Stimulated activated naive CD8-positive, alpha-beta T cell treated with anti-CD3 and anti-CD28 coated beads, Interleukin-15, amount 100 ng/mL, for 72 hours (primary cell): ENCODE results near the gene ODC1.

Experiments used
- ATAC-seq: fragments of 150-1000 bp; cut with Tn5 transposase; 2 replicates; pipeline ENCODE4 v1.10.0; 2021; ENCODE audit warnings: mild to moderate bottlenecking, moderate library complexity
- DNase-seq, 2 donors: peaks; one replicate each; pipeline ENCODE4 v3.0.0; 2021 to 2022
- H3K27ac Mint-ChIP-seq, 2 donors: one replicate each; pipeline ENCODE4 v1.8.0; 2022; ENCODE audit warnings: mild to moderate bottlenecking in 2 of 2, mixed read lengths in 2 of 2, moderate library complexity in 2 of 2
- H3K27me3 Mint-ChIP-seq: one replicate; pipeline ENCODE4 v1.8.0; 2022; ENCODE audit warnings: mixed read lengths
- H3K4me1 Mint-ChIP-seq: one replicate; pipeline ENCODE4 v1.8.0; 2022; ENCODE audit warnings: mild to moderate bottlenecking, mixed read lengths
- H3K4me3 Mint-ChIP-seq, 2 donors: one replicate each; pipeline ENCODE4 v1.8.0; 2022; ENCODE audit warnings: mild to moderate bottlenecking in 2 of 2, mixed read lengths in 2 of 2, moderate library complexity in 1 of 2
- H3K9me3 Mint-ChIP-seq, 2 donors: one replicate each; pipeline ENCODE4 v1.8.0; 2022; ENCODE audit warnings: mixed read lengths in 2 of 2

Gene ODC1

DNA sequence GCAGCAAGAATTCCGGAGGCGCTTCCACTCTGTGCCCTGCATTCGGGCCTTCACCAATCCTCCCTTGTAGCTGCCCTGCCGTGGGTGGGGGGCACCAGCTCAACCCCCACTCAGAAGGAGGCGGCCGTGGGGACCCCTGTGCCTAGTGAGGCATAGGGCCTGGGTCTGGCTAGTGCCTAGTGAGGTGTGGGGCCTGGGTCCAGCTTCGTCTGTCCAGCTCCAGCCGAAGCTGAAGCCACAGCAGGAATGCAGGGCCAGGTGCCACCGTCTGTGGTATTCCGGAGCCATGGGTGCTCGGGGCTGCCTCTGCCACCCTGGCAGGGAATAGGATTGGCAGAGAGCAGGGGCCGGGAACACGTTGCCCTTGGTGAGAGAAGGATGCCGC is 12.3 kb downstream of the ODC1 start:
- ATAC-seq = no peak
- Mint-ChIP-seq H3K4me3 (no peak overlapping the region), H3K27ac (no peak overlapping the region), H3K9me3 (no peaks in the 10 kb centered on the region), H3K4me1 (peaks cover 26% of the 10 kb centered on the region), H3K27me3 (peaks cover 28% of the 10 kb centered on the region)
- no peak for DNase-seq

DNA sequence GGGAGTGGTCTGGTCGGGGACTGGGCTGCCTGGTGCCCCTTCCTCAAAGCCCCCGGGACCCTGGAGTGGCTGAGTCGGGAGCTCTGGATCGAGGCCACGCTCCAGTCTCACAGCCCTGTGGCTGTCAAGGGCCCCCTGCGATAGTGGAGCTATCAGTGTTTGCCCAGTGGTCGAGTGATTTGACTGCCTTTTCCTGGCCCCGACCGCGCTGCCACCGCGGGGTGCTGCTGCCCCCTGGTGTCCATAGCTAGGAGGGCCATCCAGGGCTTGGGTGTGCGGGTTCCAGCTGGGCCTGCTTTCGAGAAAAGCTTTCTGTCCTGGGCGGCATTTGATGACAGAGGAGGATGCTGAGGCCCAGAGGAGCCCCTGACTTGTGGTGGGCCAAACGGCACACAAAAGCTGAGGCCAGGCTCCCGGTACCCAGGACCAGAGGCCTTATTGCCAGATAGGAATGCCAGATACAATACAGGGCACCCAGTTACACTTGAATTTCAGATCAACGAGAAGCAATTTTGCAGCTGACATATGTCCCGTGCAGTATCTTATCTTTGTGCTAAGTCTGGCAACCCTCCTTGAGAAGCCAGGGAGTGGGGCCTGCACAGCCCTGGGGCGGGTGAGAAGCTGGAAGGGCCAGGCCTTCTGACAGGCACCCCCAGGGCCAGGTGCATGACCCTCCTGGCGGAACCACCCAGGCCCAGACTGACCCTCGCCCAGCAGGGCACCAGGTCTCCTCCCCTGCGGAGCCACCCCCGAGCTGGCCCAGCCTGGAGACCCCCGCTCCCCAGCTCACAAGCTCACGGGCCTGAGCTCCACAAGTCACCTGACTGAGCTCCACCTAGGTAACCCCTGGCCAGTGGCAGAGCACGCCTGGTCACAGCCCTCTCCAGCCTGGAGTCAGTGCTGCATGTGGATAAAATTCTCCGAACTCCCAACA is 13.0 kb downstream of the ODC1 start:
- Mint-ChIP-seq H3K4me1 (peaks cover 26% of the 10 kb centered on the region), H3K27me3 (peaks cover 28% of the 10 kb centered on the region), H3K9me3 (no peaks in the 10 kb centered on the region), H3K4me3 (no peak overlapping the region), H3K27ac (no peak overlapping the region)
- ATAC-seq (peak; percentile 72), DNase-seq (peak; percentile 74 to 78)

- H3K27ac Mint-ChIP-seq = no peak overlapping the region
- no peaks in the 10 kb centered on the region for H3K9me3 Mint-ChIP-seq
- peaks cover 26% of the 10 kb centered on the region for H3K4me1 Mint-ChIP-seq
- peaks cover 28% of the 10 kb centered on the region for H3K27me3 Mint-ChIP-seq
- DNase-seq = no peak
- peak; percentile 3 for ATAC-seq
- no peak overlapping the region for H3K4me3 Mint-ChIP-seq
Observed at GRCh38 chr2:10433947-10434885, 13.9 kb downstream of the ODC1 start.

DNA sequence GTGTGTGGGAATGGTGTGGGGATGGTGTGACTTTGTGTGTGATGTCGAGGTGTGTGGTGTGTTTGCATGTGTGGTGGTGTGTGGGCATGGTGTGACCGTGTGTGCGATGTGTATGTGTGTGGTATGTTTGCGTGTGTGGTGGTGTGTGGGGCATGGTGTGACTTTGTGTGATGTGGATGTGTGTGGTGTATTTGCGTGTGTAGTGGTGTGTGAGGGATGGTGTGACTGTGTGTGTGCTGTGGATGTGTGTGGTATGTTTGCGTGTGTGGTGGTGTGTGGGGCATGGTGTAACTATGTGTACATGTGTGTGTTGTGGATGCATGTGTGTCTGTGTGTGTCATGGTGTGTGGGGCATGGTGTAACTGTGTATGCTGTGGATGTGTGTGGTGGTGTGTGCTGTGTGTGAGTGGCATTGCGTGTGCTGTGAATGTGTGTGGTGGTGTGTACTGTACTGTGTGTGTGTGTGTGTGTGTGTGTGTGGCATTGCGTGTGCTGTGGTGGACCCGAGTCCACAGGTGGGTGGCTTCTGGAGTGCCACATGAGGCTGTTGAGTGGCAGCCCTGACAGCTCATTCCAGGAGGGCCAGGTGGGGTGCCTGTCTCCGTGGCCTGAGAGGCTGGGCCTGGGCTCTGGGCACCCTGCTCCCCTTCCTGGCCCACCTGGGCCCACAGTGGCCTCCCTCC is 14.7 kb downstream of the ODC1 start:
- ATAC-seq = no peak
- Mint-ChIP-seq H3K27ac (peak overlapping the region in 1 of 2 donors; percentile 4), H3K27me3 (peaks cover 28% of the 10 kb centered on the region)

GRCh38 chr2:10432311-10433181 is 15.6 kb downstream of the ODC1 start:
- Mint-ChIP-seq H3K4me1 (peaks cover 26% of the 10 kb centered on the region), H3K27ac (peak overlapping the region; percentile 62 to 92)
- peak in 1 of 2 donors; percentile 35 for DNase-seq

More for the DNA sequence above, 14.7 kb downstream of the ODC1 start:
- peaks cover 26% of the 10 kb centered on the region for H3K4me1 Mint-ChIP-seq
- peak overlapping the region in 1 of 2 donors; percentile 7 for H3K4me3 Mint-ChIP-seq
- H3K9me3 Mint-ChIP-seq = no peaks in the 10 kb centered on the region
- no peak for DNase-seq

GRCh38 chr2:10431797-10432196 is 16.3 kb downstream of the ODC1 start:
- DNase-seq (no peak), ATAC-seq (peak; percentile 50)
- Mint-ChIP-seq H3K27me3 (peaks cover 28% of the 10 kb centered on the region), H3K9me3 (no peaks in the 10 kb centered on the region), H3K4me1 (peaks cover 26% of the 10 kb centered on the region), H3K27ac (peak overlapping the region in 1 of 2 donors; percentile 62), H3K4me3 (peak overlapping the region; percentile 83 to 84)

More at GRCh38 chr2:10432311-10433181, 15.6 kb downstream of the ODC1 start:
- no peaks in the 10 kb centered on the region for H3K9me3 Mint-ChIP-seq
- ATAC-seq = peak; percentile 71
- peaks cover 28% of the 10 kb centered on the region for H3K27me3 Mint-ChIP-seq
- peak overlapping the region; percentile 83 to 84 for H3K4me3 Mint-ChIP-seq

DNA sequence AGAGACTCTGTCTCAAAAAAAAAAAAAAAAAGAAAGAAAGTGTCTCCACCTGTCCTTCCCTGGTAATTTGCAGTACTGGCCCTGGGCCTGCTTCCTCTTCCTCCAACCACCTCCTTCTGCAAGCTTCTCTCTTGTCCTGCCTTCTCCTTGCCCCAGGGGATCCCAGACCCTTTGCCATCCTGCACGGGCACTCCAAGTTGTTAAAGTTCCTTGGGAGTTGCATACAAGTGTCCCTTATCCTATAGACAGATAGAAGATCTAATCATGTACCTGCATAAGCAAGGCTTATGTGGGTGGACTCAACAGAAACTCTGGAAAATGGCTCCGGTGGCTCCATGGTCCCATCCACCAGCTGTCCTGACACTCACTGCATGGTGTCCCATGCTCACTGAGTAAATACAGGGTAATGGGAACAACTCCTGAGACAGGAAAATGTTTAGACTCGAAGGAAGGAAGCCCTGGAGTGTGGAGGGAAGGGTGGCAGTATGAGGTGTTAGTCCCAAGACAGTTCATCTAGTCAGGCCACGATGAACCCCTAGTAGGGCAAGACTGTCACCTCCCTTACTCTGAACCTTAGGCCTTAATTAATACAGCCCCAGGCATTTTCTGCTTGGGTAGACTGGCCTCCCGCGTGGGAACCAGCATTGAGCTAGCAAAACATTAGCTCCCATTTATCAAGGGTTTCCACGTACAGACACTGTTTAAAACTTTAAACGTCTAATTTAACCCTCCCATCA is 17.1 kb downstream of the ODC1 start:
- Mint-ChIP-seq H3K4me1 (peaks cover 26% of the 10 kb centered on the region), H3K27ac (peak overlapping the region in 1 of 2 donors; percentile 10), H3K9me3 (no peaks in the 10 kb centered on the region), H3K4me3 (peak overlapping the region in 1 of 2 donors; percentile 22), H3K27me3 (peaks cover 28% of the 10 kb centered on the region)
- ATAC-seq (no peak), DNase-seq (no peak)

DNA sequence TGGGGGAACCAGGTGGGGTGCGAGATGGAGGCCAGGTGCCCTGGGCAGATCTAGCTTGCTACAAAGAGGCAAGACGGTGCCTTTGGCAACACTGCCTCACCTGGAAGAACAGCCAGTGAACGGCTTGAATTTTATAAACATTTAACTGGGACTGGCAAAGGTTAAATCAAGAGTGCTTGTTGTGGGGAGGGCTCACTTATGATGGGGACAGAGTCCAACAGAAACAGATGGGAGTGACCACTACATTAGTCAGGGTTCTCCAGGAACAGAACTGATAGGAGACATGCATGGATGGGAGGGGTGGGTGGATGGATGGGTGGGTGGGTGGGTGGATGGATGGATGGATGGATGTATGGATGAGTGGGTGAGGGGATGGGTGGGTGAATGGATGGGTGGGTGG is 19.2 kb downstream of the ODC1 start:
- H3K27ac Mint-ChIP-seq = no peak overlapping the region
- ATAC-seq = no peak
- H3K9me3 Mint-ChIP-seq = no peaks in the 10 kb centered on the region
- H3K4me3 Mint-ChIP-seq = no peak overlapping the region
- no peak for DNase-seq
- H3K27me3 Mint-ChIP-seq = peaks cover 25% of the 10 kb centered on the region
- peaks cover 19% of the 10 kb centered on the region for H3K4me1 Mint-ChIP-seq

GRCh38 chr2:10428355-10428754 is 19.8 kb downstream of the ODC1 start:
- DNase-seq (no peak), ATAC-seq (no peak)
- peaks cover 17% of the 10 kb centered on the region for H3K4me1 Mint-ChIP-seq
- H3K4me3 Mint-ChIP-seq = no peak overlapping the region
- no peaks in the 10 kb centered on the region for H3K9me3 Mint-ChIP-seq
- H3K27ac Mint-ChIP-seq = no peak overlapping the region
- peaks cover 19% of the 10 kb centered on the region for H3K27me3 Mint-ChIP-seq

GRCh38 chr2:10427618-10427949 is 20.5 kb downstream of the ODC1 start:
- DNase-seq (no peak), ATAC-seq (no peak)
- peaks cover 9% of the 10 kb centered on the region for H3K4me1 Mint-ChIP-seq
- no peak overlapping the region for H3K27ac Mint-ChIP-seq
- H3K4me3 Mint-ChIP-seq = no peak overlapping the region
- no peaks in the 10 kb centered on the region for H3K9me3 Mint-ChIP-seq
- H3K27me3 Mint-ChIP-seq = peaks cover 11% of the 10 kb centered on the region

DNA sequence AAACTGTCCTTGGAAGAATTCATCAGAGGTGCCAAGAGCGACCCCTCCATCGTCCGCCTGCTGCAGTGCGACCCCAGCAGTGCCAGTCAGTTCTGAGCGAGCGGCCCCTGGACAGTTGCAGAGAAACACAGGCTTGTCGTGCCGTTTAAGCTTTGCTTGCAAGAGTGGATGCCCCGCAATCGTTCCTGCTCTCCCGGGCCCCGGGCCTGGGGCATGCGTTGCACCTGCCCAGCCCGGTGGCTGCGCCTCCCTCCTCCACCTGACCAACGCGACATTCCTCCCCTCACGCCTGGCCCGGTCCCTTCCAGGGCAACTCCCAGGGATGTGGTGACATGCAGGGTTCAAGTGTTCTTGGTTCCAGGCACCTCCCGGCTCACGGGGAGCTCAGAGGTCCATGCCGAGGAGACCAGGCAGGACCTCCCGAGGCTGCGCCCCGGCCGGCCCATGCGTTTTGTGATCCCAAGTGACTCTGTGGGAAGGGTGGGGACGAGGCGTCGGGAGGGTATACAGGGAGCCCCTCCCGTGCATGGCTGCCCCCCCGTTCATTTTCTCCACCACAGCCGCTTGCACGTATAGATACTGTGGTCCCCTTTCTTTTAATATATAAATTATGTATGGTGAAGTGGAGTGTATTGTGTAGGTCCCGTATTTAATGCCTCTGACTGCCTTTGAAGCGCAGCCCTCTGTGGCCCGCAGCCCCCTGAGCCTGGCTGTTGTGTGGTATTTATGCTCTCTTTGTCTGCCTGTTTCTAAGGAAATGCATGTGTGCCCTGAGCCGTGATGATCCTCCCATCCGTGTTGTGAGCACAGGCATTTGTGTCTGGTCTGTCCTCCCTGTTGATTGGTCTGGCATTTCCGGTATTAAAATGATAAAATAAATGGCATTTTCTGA is 21.2 kb downstream of the ODC1 start:
- DNase-seq = no peak
- Mint-ChIP-seq H3K9me3 (no peaks in the 10 kb centered on the region), H3K4me3 (no peak overlapping the region), H3K27me3 (peaks cover 5% of the 10 kb centered on the region), H3K27ac (no peak overlapping the region), H3K4me1 (peaks cover 3% of the 10 kb centered on the region)
- ATAC-seq = no peak

DNA sequence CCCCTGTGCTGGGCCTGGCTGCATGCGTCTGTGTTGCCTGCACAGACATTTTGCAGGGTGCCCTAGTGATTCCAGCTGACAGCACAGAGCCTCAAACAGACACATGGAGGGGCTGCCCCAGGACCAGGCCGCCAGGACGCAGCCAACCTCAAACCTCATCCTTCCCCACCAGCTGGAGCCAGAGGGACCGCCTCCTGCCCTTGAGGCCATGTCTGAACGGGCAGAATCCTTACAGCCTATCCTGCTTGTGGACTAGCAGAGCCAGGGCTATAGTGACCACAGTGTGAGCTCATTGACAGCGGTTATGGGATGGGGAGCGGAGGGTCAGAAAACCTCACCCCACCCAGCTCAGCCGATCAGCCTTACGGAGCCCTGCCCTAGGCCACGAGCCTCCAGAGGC is 22.4 kb downstream of the ODC1 start:
- H3K4me3 Mint-ChIP-seq = no peak overlapping the region

DNA sequence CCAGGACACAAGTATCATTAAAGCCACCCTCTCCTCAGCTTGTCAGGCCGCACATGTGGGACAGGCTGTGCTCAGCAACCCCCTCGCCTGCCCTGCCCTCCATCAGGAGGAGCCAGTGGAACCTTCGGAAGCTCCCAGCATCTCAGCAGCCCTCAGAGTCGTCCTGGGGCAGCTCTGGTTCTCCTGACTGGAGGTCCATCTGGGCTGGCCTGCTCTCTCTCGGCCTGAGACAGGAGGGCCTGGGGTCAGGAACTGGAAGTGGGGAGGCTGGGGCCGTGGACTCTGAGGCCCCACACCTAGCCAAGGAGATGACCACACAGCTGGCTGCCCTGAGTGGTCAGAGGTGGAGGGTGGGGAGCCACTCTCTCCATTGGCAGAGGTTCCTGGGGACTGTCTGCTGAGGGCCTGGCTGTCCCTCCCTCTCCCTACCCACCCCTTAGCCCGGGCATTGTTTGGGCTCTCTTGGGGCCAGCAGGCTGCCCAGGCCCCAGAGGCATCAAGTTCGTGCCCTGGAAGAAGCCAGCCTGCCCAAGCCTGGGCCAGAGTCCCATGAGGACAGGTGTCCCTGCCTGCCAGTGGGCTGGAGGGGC is 23.1 kb downstream of the ODC1 start:
- H3K4me1 Mint-ChIP-seq = no peaks in the 10 kb centered on the region
- no peak overlapping the region for H3K27ac Mint-ChIP-seq
- ATAC-seq = no peak
- H3K9me3 Mint-ChIP-seq = no peaks in the 10 kb centered on the region
- H3K27me3 Mint-ChIP-seq = no peaks in the 10 kb centered on the region
- DNase-seq = no peak
- no peak overlapping the region for H3K4me3 Mint-ChIP-seq

More for the DNA sequence above, 22.4 kb downstream of the ODC1 start:
- no peaks in the 10 kb centered on the region for H3K9me3 Mint-ChIP-seq
- H3K27me3 Mint-ChIP-seq = no peaks in the 10 kb centered on the region
- no peak for ATAC-seq
- H3K27ac Mint-ChIP-seq = peak overlapping the region in 1 of 2 donors; percentile 13
- no peaks in the 10 kb centered on the region for H3K4me1 Mint-ChIP-seq
- DNase-seq = no peak
